SK-N-MC (cell line): ENCODE data around the gene CDX2.

ENCODE experiments used
- EZH2 ChIP-seq: fragments of 200-600 bp; sonication (generic); IDR thresholded peaks from one replicate; pipeline ENCODE4 v1.6.1; 2017; ENCODE audit warnings: antibody characterized with exemption
- FOXP2 ChIP-seq: optimal IDR thresholded peaks from 2 replicates; pipeline ENCODE3; 2011; ENCODE audit warnings: mild to moderate bottlenecking, moderate library complexity; ENCODE audit not compliant: insufficient read depth; ENCODE audit errors: extremely low read length, control extremely low read depth
- POLR2AphosphoS5 ChIP-seq: IDR thresholded peaks from 2 replicates; pipeline ENCODE4 v1.6.1; 2012; ENCODE audit warnings: mild to moderate bottlenecking, low read depth, low read length, borderline replicate concordance

DNA sequence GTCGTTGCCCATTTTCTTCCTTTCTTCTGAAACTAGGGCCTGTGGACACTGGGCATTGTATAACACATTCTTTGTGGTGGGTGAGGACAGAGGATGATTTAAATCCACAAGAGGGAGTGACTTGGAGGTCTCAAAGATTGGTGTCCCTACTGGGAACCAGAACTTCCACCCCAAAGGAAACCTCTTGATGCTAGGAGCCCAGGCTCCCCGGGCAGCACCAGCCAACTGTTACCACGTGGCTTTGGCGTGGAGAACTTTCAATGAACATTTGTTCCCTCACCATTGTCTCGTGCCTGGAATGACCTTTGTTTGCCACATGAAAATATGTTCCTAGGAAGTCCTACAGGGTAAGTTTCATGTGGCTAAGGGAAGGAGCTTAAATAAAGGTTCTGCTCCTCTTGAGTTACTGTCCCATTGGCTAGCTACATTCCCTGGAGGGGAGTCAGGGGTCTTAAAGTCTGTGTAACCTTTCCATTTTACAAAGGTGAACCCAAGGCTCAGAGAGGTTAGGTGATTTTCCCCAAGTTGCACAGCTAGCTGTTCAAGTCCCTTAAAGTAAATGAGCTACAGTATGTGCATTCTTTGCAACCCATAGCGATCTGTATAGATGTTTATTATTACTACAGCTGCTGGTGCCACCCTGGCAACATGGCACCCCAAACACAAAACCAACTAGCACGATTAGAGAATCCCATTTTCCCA lies 5.0 kb upstream of the CDX2 start:
- TF ChIP-seq POLR2AphosphoS5 = no peak
- TF ChIP-seq EZH2 = no peak
- TF ChIP-seq FOXP2 = no peak
